Measurements from ENCODE around the gene SEPTIN11. TPM values are rescaled to one million over a fixed set of nuclear protein-coding genes. Genes with fewer than 3 reads are reported as not detected.

SEPTIN11 gene
- total and polyA plus RNA-seq, 4 donors: 17.2 to 37.4 (median 25.1) TPM

DNA sequence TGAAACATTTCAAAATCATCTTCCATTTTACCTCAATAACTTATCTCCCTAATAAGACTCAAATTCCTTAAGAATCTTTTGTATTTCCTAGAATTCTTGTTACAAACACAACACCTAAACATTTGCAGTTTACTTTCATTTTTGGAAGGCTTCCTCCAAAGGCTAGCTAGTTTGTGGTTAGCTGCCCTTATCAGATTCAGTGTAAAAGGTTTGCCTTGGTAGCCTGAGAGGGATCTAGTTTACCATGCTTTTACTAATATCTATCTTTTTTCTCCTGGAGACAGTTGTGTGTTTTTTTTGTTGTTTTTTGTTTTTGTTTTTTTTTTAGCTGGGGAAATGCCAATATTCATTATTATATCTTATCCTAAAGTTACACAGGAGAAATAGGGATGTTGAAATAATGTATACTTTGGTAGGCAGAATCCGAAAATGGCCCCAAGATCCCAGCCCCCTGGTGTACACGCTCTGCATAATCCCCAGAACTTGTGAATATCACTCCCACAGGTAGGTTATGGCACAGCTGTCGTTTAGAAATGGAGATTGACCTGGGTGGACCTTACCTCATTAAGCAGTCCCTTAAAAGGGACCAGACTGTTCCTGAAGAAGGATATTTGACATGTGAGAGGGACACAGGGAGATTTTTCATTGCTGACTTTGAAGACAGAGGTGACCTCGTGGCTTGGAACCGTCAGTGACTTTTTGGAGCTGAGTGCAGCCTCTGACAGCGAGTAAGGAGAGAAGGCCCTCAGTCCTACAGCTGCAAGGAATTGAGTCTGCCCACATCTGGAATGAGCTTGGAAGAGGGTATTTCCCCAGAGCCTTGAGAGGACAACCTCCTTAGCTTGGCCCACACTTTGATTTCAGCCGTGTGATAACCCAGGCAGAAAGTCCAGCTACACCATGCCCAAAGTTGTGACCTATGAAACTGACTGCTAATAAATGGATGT is 33.4 kb downstream of the SEPTIN11 start:
- Histone ChIP-seq H3K9ac (ENCODE audit: low read depth in 1 of 2, low read length in 2 of 2) (no peak overlapping the region), H3K27ac (ENCODE audit: low read depth in 1 of 2, low read length in 2 of 2) (no peak overlapping the region), H3K27me3 (ENCODE audit: control insufficient read depth in 4 of 4, insufficient read depth in 4 of 4, low read length in 3 of 4) (no peaks in the 10 kb centered on the region), H3K36me3 (ENCODE audit: control insufficient read depth in 4 of 4, insufficient read depth in 3 of 4, low read depth in 1 of 4, low read length in 3 of 4) (no peaks in the 10 kb centered on the region), H3K4me1 (ENCODE audit: control insufficient read depth in 4 of 4, insufficient read depth in 4 of 4, low read length in 3 of 4) (peaks cover 2 to 24% (median 17%) of the 10 kb centered on the region in 4 donors), H3K4me3 (ENCODE audit: low read depth in 1 of 3, low read length in 3 of 3) (no peak overlapping the region), H3K9me3 (ENCODE audit: control insufficient read depth in 4 of 4, low read length in 3 of 4) (no peaks in the 10 kb centered on the region)
- TF ChIP-seq, protein P1, sequence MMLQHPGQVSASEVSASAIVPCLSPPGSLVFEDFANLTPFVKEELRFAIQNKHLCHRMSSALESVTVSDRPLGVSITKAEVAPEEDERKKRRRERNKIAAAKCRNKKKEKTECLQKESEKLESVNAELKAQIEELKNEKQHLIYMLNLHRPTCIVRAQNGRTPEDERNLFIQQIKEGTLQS (IDR thresholded peaks at IDR 0.05): no peak
- TF ChIP-seq, protein P2, sequence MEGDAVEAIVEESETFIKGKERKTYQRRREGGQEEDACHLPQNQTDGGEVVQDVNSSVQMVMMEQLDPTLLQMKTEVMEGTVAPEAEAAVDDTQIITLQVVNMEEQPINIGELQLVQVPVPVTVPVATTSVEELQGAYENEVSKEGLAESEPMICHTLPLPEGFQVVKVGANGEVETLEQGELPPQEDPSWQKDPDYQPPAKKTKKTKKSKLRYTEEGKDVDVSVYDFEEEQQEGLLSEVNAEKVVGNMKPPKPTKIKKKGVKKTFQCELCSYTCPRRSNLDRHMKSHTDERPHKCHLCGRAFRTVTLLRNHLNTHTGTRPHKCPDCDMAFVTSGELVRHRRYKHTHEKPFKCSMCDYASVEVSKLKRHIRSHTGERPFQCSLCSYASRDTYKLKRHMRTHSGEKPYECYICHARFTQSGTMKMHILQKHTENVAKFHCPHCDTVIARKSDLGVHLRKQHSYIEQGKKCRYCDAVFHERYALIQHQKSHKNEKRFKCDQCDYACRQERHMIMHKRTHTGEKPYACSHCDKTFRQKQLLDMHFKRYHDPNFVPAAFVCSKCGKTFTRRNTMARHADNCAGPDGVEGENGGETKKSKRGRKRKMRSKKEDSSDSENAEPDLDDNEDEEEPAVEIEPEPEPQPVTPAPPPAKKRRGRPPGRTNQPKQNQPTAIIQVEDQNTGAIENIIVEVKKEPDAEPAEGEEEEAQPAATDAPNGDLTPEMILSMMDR (IDR thresholded peaks at IDR 0.05; ENCODE audit: low read depth, low read length, missing input control): peak; percentile 12
- 80% methylated on average over 7 of the region's 7 CpGs for WGBS
- no peak for DNase-seq (ENCODE audit: low spot score)

DNA sequence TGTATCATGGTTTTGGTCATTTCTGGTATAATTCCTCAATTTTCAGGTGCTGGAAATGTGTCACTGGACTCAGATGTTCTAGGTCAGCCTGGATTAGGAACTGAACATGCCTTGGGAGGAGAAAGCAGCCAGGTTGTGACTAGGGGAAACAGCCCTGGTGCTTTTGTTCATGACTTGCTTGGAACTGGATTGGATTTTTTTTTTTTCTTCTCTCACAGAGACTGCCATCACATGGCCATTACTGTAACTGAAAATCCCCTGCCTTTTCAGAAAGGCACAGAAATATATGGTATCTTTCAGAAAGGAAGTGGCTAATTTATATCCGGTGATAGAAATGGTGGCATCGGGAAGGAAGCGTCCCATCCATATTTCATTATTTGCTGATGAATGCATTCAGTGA is 34.6 kb downstream of the SEPTIN11 start:
- Histone ChIP-seq H3K27me3 (ENCODE audit: control insufficient read depth in 4 of 4, insufficient read depth in 4 of 4, low read length in 3 of 4) (no peaks in the 10 kb centered on the region), H3K4me1 (ENCODE audit: control insufficient read depth in 4 of 4, insufficient read depth in 4 of 4, low read length in 3 of 4) (peaks cover 2 to 24% (median 17%) of the 10 kb centered on the region in 4 donors), H3K9me3 (ENCODE audit: control insufficient read depth in 4 of 4, low read length in 3 of 4) (no peaks in the 10 kb centered on the region), H3K9ac (ENCODE audit: low read depth in 1 of 2, low read length in 2 of 2) (no peak overlapping the region), H3K36me3 (ENCODE audit: control insufficient read depth in 4 of 4, insufficient read depth in 3 of 4, low read depth in 1 of 4, low read length in 3 of 4) (no peaks in the 10 kb centered on the region), H3K4me3 (ENCODE audit: low read depth in 1 of 3, low read length in 3 of 3) (no peak overlapping the region), H3K27ac (ENCODE audit: low read depth in 1 of 2, low read length in 2 of 2) (peak overlapping the region; percentile 53 to 65)
- DNase-seq (ENCODE audit: low spot score): no peak
- TF ChIP-seq NR2F2 (IDR thresholded peaks at IDR 0.05) (no peak), FOXA2 (IDR thresholded peaks at IDR 0.05) (no peak), YY1 (IDR thresholded peaks at IDR 0.05) (no peak), FOXA1 (IDR thresholded peaks at IDR 0.05) (no peak), RXRA (IDR thresholded peaks at IDR 0.05) (no peak), TAF1 (conservative IDR thresholded peaks at IDR 0.05) (no peak), SP1 (IDR thresholded peaks at IDR 0.05) (no peak), JUND (IDR thresholded peaks at IDR 0.05) (no peak), HNF4G (IDR thresholded peaks at IDR 0.05) (no peak), RAD21 (IDR thresholded peaks at IDR 0.05) (peak; percentile 70 to 71), GABPA (IDR thresholded peaks at IDR 0.05 in 1 of 2, conservative IDR thresholded peaks at IDR 0.05 in 1 of 2) (no peak), EGR1 (IDR thresholded peaks at IDR 0.05; ENCODE audit: low read depth in 2 of 2) (no peak), HNF4A (conservative IDR thresholded peaks at IDR 0.05) (no peak)
- TF ChIP-seq, protein P3, sequence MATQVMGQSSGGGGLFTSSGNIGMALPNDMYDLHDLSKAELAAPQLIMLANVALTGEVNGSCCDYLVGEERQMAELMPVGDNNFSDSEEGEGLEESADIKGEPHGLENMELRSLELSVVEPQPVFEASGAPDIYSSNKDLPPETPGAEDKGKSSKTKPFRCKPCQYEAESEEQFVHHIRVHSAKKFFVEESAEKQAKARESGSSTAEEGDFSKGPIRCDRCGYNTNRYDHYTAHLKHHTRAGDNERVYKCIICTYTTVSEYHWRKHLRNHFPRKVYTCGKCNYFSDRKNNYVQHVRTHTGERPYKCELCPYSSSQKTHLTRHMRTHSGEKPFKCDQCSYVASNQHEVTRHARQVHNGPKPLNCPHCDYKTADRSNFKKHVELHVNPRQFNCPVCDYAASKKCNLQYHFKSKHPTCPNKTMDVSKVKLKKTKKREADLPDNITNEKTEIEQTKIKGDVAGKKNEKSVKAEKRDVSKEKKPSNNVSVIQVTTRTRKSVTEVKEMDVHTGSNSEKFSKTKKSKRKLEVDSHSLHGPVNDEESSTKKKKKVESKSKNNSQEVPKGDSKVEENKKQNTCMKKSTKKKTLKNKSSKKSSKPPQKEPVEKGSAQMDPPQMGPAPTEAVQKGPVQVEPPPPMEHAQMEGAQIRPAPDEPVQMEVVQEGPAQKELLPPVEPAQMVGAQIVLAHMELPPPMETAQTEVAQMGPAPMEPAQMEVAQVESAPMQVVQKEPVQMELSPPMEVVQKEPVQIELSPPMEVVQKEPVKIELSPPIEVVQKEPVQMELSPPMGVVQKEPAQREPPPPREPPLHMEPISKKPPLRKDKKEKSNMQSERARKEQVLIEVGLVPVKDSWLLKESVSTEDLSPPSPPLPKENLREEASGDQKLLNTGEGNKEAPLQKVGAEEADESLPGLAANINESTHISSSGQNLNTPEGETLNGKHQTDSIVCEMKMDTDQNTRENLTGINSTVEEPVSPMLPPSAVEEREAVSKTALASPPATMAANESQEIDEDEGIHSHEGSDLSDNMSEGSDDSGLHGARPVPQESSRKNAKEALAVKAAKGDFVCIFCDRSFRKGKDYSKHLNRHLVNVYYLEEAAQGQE (IDR thresholded peaks at IDR 0.05): no peak
- TF ChIP-seq, protein P2 (IDR thresholded peaks at IDR 0.05; ENCODE audit: low read depth, low read length, missing input control): peak; percentile 36
- TF ChIP-seq, protein P4, sequence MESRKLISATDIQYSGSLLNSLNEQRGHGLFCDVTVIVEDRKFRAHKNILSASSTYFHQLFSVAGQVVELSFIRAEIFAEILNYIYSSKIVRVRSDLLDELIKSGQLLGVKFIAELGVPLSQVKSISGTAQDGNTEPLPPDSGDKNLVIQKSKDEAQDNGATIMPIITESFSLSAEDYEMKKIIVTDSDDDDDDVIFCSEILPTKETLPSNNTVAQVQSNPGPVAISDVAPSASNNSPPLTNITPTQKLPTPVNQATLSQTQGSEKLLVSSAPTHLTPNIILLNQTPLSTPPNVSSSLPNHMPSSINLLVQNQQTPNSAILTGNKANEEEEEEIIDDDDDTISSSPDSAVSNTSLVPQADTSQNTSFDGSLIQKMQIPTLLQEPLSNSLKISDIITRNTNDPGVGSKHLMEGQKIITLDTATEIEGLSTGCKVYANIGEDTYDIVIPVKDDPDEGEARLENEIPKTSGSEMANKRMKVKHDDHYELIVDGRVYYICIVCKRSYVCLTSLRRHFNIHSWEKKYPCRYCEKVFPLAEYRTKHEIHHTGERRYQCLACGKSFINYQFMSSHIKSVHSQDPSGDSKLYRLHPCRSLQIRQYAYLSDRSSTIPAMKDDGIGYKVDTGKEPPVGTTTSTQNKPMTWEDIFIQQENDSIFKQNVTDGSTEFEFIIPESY (IDR thresholded peaks at IDR 0.05): no peak
- TF ChIP-seq, protein P5, sequence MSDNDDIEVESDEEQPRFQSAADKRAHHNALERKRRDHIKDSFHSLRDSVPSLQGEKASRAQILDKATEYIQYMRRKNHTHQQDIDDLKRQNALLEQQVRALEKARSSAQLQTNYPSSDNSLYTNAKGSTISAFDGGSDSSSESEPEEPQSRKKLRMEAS (IDR thresholded peaks at IDR 0.05): no peak
- TF ChIP-seq, protein P1 (IDR thresholded peaks at IDR 0.05): no peak
- 57% methylated on average over 3 of the region's 3 CpGs for WGBS

All from liver (tissue), 9 donors.